DND-41 (cell line): Measurements from ENCODE around the gene USP7.

Experiments
- CTCF ChIP-seq: IDR thresholded peaks from 2 replicates; pipeline ENCODE4 v1.5.1; 2012; ENCODE audit warnings: borderline replicate concordance, low read length, moderate library complexity, mild to moderate bottlenecking; ENCODE audit not compliant: poor library complexity, severe bottlenecking; ENCODE audit errors: extremely low read depth
- EZH2 ChIP-seq: IDR thresholded peaks from 3 replicates; pipeline ENCODE4 v1.6.1; 2012; ENCODE audit warnings: borderline replicate concordance, low read depth, mild to moderate bottlenecking, moderate library complexity, low read length, inconsistent platforms; ENCODE audit not compliant: severe bottlenecking

DNA sequence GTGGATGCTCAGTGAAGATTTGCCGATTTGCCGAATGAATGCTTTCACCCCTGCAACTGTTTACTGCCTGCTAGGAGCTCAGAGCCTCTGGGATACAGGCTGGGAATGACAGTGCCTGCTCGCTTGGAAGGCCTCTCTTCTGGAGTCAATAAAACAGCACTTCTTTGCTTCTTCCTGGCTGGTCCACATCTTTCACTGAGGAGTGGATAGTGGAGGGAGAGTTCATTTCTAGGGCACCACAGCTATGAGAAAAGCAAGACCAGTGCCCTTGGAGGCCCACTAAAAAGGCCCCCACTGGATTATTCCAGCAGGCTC, 3.1 kb upstream of the USP7 start:
- TF ChIP-seq CTCF (no peak), EZH2 (no peak)
